Measurements from ENCODE around the gene METRN.
"Not testable (repeated sequence)": the region's sequence is repeated elsewhere in the genome, so short reads cannot be mapped to it uniquely, and the experiment has no call there.

The METRN gene

DNA sequence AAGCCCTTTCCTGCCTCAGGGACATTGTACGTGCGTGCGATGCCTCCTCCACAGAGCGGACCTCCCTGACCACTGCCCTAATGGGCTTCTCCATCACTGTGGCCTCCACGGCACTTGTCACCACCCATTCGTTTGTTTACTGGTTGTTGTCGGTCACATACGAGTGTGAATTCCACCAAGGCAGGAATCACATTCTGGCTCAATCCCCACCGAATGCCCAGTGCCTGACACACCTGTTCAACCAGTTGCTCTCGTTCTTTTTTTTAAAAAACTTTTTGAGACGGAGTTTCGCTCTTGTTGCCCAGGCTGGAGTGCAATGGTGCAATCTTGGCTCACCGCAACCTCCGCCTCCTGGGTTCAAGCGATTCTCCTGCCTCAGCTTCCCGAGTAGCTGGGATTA lies 23.7 kb upstream of the METRN start:
- not testable (repeated sequence) for DNase-seq (ENCODE audit: low read depth)

- DNase-seq (ENCODE audit: low read depth) = no peak
Observed at GRCh38 chr16:692356-693108, 22.4 kb upstream of the METRN start.

GRCh38 chr16:693364-693763 lies 21.6 kb upstream of the METRN start:
- DNase-seq (ENCODE audit: low read depth) = no peak

DNA sequence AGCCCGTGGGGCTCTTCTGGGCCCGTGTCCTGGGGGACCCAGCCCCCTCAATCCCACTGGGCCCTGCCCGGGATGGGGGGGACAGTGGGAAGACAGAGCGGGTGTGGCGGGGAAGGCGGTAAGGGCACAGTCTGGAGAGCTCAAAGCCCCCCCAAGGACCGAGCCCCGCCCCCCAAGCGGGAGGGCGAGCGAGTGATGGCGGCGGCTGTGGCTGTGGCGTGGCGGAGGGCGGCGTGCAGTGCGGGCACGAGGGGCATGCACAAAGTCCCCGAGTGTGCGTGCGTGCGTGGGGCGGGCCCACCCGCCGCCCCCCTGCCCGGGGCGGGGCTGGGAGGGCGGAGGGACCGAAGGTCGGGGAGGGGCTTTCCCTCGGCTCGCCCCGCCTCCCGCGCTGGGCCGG lies 21.2 kb upstream of the METRN start:
- DNase-seq (ENCODE audit: low read depth) = no peak

- DNase-seq (ENCODE audit: low read depth) = no peak
Observed at GRCh38 chr16:694187-694862, 20.6 kb upstream of the METRN start.

- no peak for DNase-seq (ENCODE audit: low read depth)
Observed at GRCh38 chr16:694863-695354, 20.0 kb upstream of the METRN start.

GRCh38 chr16:695355-696089 lies 19.4 kb upstream of the METRN start:
- no peak for DNase-seq (ENCODE audit: low read depth)

- DNase-seq (ENCODE audit: low read depth) = no peak
Observed at GRCh38 chr16:698911-699671, 15.8 kb upstream of the METRN start.

DNA sequence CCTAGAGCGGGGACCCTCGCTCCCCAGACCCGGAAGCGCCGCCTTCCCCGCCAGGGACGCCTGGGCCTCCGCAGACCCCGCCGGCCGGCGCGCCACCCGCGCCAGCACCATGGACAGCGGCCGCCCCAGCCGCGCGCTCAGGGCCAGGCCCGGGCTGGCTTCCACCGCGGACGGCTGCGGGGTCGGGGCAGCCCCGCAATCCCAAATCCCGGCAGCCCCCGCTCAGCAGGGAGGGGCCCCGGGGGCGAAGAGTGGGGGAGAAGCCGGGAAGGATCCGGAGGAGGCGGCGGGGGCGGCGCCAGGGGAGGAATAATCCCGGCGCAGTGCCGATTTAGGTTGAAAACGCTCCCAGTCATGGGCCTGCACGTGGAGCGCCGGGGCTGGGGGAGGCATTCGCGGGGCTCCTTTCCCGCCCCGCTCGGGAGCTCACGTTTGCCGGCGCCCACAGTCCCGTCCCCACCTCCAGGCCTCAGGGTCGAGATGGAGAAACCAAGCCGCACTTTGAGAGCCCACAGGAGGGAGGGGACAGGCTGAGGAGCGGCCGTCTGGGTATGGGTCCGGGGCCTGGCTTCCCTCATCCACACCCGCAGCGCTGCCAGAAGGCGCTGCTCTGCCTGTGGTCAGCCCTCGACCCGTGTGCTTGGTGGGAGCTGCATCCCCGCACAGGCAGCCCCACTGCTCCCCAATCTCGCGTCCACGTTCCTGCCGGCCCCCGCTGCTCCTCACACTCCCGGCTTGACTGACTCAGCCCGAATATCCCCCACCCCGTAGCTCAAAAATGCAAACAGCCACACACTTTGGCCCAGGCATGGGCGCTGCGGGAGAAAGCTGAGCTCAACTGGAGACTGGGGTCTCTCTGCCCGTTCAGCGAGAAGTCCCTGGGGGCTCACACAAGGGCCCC lies 14.0 kb upstream of the METRN start:
- DNase-seq (ENCODE audit: low read depth) = no peak

DNA sequence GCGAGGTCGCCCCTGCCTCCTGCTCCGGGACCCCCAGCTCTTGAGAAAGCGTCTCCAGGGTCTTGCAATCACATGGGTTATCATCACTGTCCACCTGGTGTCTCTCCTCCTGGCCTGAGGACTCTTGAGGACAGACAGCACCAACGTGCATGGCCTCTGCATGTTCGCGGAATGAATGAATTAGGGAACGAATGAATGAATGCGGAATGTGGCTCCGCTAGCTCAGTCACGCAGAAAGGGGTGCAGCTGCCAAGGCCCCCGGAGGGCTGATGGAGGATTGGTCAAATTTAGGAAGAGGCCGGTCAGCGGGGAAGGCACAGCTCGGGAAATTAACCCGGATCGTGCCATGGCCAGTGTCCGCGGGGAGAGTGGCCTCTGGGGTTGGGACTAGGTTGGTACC lies 12.6 kb upstream of the METRN start:
- no peak for DNase-seq (ENCODE audit: low read depth)

DNA sequence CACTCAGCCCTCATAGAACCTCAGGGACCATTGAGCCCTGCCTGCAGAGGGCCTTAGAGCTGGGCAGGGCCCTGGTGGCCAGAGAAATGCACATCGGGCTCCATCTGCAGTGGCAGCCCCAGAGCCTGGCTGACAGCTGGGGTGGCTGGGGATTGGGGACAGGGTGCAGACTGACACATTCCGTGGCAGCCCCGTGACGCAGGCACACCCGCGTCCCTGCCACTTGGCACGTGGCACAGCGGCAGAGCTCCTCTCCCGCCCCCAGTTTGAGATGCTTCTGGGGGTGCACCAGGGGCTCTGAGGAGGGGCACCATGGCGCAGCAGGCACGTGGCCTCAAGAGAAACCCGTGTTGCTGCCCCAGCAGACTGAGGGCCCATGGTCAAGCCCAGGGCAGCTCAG lies 11.5 kb upstream of the METRN start:
- no peak for DNase-seq (ENCODE audit: low read depth)

- DNase-seq (ENCODE audit: low read depth) = no peak
Observed at GRCh38 chr16:704047-704446, 10.9 kb upstream of the METRN start.

GRCh38 chr16:704552-705380 lies 10.2 kb upstream of the METRN start:
- DNase-seq (ENCODE audit: low read depth) = no peak

- no peak for DNase-seq (ENCODE audit: low read depth)
Observed at GRCh38 chr16:705431-706188, 9.3 kb upstream of the METRN start, which contains the start of gene FBXL16. TSS of gene FBXL16 (minus strand) at chr16:705801. CDS start at chr16:697405, 8,396 bp downstream.

GRCh38 chr16:706189-707061 lies 8.5 kb upstream of the METRN start:
- no peak for DNase-seq (ENCODE audit: low read depth)

GRCh38 chr16:707062-707538 lies 7.8 kb upstream of the METRN start:
- no peak for DNase-seq (ENCODE audit: low read depth)

DNA sequence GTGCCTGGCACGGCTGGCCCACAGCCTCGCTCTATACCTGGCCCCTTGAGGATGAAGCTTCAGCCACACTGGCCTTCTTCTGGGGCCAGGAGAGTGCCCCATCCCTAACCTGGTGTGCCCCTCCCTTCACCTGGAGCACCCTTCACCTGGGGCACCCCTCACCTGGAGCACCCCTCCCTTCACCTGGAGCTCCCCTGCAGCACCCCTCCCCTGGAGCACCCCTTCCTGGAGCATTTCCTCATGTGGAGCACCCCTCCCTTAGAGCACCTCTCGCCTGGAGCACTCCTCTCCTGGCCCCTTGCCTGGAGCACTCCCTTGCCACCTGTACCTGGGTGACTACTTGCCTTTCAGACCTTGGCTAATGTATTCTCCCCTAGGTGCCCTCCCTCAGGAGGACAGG lies 6.9 kb upstream of the METRN start:
- DNase-seq (ENCODE audit: low read depth) = no peak

DNA sequence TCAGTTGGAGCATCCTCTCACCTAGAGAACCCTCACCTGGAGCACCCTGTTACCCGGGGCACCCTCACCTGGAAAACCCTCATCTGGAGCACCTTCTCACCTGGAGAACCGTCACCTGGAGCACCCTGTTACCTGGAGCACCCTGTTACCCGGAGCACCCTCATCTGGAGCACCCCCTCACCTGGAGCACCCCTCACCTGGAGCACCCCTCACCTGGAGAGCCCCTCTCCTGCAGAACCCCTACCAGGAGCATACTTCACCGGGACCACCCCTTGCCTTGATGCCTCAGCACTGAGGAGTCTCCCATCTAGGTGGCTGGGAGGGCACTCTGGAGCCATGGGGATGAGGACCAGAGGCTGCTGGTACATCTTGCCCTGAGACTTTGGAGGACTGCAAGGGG lies 6.0 kb upstream of the METRN start:
- DNase-seq (ENCODE audit: low read depth) = no peak

All from ELR (cell line).